ENCODE measurements around the gene NXPH2. TPM values are rescaled to one million over a fixed set of nuclear protein-coding genes. Genes with fewer than 3 reads are reported as not detected.

The NXPH2 gene
- total and polyA plus RNA-seq, 2 of the 13 experiments (the other 11 are each of a cell fraction or from before 2014, with no cell fraction given): not detected

GRCh38 chr2:138724729-138725459 lies 55.3 kb downstream of the NXPH2 start (continued):
- TF ChIP-seq THYN1 (CRISPR knock-in tag; IDR thresholded peaks at IDR 0.05; ENCODE audit: borderline replicate concordance, low read depth) (no peak), NR2F2 (IDR thresholded peaks at IDR 0.05; ENCODE audit: borderline replicate concordance, low read depth) (no peak), ZNF784 (CRISPR knock-in tag; IDR thresholded peaks at IDR 0.05; ENCODE audit: borderline replicate concordance) (no peak), NR2F1 (CRISPR knock-in tag; IDR thresholded peaks at IDR 0.05) (no peak), ZNF552 (CRISPR knock-in tag; IDR thresholded peaks at IDR 0.05; ENCODE audit: borderline replicate concordance) (no peak), FOSL1 (CRISPR knock-in tag; IDR thresholded peaks at IDR 0.05; ENCODE audit: borderline replicate concordance) (no peak), RBM39 (IDR thresholded peaks at IDR 0.05; ENCODE audit: low read depth, low read length, poor library complexity, severe bottlenecking) (no peak), CREB1 (IDR thresholded peaks at IDR 0.05) (no peak), CREB1 (CRISPR knock-in tag; IDR thresholded peaks at IDR 0.05) (peak; percentile 58), CEBPG (CRISPR knock-in tag; IDR thresholded peaks at IDR 0.05) (peak; percentile 12; the same call in 1 of the 2 replicates), ISL2 (CRISPR knock-in tag; IDR thresholded peaks at IDR 0.05) (peak; percentile 79; the same call in 1 of the 2 replicates), GZF1 (CRISPR knock-in tag; IDR thresholded peaks at IDR 0.05) (no peak), HMG20A (CRISPR knock-in tag; IDR thresholded peaks at IDR 0.05; ENCODE audit: borderline replicate concordance) (peak; percentile 46; the same call in 1 of the 2 replicates), SOX13 (IDR thresholded peaks at IDR 0.05) (no peak), SOX13 (CRISPR knock-in tag; conservative IDR thresholded peaks at IDR 0.05 in 1 of 2, IDR thresholded peaks at IDR 0.05 in 1 of 2) (peak in 1 of 2 experiments; percentile 59; a peak in 1 of 4 replicates), SAP130 (CRISPR knock-in tag; IDR thresholded peaks at IDR 0.05; ENCODE audit: low read depth) (peak; percentile 48), ZNF510 (CRISPR knock-in tag; IDR thresholded peaks at IDR 0.05; ENCODE audit: low read depth) (peak; percentile 73; the same call in 1 of the 2 replicates), TRIM24 (CRISPR knock-in tag; IDR thresholded peaks at IDR 0.05) (no peak)
- TF ChIP-seq, protein P1, sequence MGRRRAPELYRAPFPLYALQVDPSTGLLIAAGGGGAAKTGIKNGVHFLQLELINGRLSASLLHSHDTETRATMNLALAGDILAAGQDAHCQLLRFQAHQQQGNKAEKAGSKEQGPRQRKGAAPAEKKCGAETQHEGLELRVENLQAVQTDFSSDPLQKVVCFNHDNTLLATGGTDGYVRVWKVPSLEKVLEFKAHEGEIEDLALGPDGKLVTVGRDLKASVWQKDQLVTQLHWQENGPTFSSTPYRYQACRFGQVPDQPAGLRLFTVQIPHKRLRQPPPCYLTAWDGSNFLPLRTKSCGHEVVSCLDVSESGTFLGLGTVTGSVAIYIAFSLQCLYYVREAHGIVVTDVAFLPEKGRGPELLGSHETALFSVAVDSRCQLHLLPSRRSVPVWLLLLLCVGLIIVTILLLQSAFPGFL (CRISPR knock-in tag; IDR thresholded peaks at IDR 0.05): no peak

All from HepG2 (cell line).